Inferior parietal cortex (tissue), 1 donor: ENCODE measurements around the gene ABL1.

ENCODE experiments used
- DNase-seq: peaks from one replicate; pipeline ENCODE4 v3.0.0-alpha.2; 2016; ENCODE audit errors: extremely low spot score

The ABL1 gene

DNA sequence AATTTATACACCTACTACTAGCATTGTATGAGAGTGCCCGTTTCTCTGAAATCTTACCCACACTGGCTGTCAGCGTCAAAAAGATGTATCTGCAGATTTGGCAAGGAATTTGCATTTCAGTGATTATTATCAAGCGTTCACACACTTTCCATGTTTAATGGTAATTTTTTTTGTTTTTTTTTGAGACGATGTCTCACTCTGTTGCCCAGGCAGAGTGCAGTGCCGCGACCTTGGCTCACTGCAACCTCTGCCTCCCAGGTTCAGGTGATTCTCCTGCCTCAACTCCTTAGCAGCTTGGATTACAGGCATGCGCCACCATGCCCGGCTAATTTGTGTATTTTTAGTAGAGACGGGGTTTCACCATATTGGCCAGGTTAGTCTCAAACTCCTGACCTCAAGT is 14.3 kb downstream of the ABL1 start:
- DNase-seq = no peak

GRCh38 chr9:130852801-130853200 is 17.7 kb downstream of the ABL1 start:
- no peak for DNase-seq

- no peak for DNase-seq
Observed at GRCh38 chr9:130854092-130854491, 19.0 kb downstream of the ABL1 start.

GRCh38 chr9:130854835-130855234 is 19.8 kb downstream of the ABL1 start:
- DNase-seq = no peak

DNA sequence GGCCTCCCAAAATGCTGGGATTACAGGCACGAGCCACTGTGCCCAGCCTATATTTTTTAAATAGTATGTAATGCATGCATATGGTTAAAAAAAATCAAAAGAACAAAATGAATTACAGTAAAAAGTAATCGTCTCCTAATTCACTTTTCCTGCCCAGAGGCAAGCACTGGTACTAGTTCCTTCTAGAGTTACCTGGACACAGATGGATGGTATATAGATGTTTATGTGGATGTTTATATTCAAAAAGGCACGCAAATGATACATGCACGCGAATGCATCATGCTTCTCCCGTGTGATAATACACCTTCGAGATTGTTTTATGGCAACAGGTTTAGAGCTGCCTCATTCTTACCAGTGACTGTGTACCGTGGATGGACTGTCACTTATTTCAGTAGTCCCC is 21.4 kb downstream of the ABL1 start:
- DNase-seq = no peak

DNA sequence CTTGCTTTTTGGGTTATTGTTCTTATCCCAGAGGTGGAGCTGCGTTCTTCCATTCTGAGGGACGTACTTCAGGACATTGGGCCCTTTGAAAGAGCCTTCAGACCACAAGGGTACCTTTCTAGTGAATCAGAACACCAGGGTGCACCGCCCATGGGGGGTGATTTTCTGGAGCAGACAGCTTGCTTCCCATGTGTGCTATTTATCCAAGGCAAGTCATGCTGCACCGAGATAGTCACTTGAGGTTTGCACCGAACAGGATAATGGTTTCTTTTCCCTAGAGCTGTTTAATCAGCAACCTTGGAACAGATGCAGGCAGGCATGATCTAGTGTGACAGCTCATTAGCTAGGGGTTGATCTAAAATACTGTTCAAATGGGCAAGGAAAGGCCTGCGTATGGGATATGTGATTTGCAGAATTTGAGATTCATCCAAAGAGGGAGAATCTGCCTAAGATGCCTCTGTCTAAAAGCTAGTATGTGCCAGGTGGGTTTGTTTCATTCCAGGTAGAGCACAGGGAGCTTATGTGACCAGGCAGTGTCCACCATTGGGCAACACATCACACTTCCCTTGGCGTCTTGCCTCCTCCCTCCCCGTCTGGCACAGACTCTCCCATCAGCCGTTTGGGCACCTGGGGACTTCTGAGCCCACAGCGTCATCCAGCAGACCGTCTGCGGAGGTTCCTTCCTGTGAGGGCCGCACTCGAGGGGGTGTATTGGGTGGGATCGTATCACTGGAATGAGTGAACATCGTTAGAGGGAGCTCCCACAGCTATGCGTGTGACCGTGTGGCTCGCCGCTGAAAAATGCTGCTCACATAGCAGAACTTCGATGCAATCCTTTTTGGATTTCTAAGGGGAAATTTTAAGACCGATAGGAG is 23.0 kb downstream of the ABL1 start:
- no peak for DNase-seq

DNA sequence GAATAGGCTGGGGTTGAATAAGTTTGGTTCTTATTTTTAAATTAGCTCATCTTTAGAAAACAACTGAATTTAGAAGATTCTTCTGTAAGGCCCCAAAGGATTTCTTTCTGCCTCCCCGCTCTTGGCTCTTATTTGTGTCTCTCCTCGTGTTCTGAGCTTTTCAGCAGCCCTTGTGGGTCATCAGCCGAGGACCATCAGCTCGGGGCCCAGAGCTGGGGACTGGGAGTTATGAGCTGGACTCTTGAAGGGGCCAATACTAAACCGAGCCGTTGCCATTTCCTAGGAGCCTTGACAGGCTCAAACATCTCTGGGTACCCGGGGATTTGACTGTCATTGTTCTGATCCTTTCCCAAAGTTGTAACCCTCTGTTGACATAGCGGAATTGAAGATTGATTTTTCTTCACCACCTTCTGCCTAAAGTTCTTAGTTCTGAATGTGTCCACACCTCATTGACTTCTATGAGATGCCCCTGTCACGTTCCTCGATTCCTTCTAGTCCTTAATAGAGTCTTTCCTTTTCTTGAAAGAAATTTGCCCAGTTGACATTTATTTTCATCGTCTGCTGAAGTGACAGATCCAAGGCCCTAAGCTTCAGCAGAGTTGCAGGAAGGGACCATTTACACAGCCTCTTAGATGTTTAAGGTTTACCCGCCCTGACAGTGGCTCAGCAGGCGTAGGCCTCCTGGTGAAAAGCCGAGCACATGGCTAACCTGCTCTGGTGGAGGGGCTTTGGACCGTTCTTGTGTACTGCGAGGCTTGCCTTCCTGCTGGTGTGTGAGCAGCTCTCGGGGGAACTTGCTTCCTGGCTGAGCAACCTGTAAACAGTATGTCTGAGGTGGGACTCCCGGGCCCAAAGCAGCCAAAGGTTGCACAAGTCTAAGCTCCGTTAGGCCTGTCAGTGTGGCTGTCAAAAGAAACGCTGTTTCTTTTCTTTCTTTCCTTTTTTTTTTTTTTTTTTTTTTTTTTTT is 24.0 kb downstream of the ABL1 start:
- no peak for DNase-seq

DNA sequence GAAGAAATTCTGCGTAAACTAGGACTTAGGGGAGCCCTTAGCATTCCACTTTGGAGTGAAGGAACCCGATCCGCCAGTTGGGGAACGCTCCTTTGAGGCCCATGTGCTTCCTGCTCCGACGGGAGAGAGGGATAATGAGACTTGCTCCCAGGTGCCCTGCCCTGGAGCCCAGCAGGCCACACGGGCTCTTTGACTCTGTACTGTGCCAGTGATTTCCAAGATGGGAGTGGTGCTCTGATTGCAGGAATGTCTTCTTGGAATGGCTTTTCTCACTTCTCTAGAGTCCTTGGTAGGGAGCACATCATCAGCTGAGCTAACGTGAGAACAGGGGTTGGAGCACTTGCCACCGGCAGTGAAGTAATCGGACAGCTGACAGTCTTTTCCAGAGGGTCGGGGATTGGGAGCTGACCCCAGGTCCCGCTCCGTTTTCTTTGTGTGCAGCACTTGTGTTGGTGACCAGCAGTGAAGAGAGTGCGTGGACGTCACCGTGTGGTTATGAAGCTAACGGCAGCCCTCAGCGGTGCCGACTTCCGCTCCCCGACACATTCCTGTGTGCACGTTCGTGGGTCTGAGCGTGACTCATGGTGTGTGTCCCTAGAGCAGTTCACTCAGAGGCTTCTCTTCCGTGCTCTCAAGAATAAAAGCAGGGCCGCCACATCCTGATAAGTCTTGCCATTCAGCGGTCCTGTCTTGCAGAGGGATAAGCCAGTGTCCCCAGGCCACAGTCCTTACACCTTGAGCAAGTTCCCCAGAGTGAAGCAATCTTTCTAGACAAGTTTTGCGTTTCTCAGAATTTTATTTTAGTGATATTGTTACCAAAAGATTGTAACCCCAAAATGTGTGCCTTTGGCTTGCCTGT is 25.6 kb downstream of the ABL1 start:
- DNase-seq = peak; percentile 48

DNA sequence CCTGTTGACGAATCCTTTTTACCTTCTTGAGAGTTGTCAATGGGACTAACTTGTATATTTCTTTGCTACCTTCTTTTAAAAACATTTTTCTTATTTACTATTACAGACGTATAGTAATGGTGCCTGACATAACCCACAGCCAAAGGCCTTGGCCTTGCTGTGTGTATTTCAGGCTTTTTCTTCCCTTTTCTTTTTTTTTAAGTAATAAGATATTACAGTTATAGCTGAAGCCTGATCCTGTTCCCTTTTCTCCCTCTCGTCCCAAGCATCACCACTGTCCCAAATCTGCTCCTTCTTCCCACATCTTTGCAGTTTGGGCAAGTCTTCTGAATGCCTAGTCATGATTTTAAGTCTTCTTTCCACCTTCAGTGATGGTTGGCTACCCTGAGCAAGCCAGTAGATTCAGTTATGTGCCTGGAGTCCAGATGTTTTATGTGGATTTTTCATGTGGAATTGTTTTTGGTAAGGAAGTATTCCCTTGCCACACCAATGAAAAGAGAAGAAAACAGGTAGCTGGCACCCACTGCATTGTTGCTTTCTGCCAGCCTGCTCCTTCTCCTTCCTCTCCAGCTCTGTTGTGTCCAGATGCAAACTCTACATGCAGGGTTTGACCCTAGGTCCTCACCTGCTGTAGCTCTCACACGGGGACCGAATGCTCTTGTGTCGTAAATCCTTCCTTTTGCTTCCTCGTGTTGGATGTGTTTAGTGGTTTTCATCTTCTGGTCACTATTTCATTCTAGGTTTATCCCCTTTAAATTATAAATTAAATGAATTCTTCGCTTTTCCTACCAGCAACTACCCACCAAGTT is 26.5 kb downstream of the ABL1 start:
- no peak for DNase-seq

DNA sequence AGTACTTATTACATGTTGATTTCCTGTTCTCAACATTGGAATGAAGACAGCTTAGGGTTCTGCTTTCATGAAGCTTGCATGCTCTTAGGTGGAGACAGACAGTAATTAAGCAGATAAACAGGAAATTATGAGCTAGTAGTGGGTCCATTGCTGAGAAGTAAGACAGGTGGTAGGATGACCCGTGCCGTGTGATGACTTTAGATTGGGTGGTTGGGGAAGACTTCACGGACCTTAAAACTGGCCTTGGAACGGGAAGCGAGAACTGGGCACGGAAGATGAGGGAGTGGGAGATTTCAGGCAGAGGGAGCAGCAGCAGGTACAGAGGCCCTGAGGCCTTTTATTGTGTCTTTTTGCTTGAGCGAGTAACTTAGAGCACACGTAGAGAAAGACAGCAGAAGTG is 27.2 kb downstream of the ABL1 start:
- no peak for DNase-seq

DNA sequence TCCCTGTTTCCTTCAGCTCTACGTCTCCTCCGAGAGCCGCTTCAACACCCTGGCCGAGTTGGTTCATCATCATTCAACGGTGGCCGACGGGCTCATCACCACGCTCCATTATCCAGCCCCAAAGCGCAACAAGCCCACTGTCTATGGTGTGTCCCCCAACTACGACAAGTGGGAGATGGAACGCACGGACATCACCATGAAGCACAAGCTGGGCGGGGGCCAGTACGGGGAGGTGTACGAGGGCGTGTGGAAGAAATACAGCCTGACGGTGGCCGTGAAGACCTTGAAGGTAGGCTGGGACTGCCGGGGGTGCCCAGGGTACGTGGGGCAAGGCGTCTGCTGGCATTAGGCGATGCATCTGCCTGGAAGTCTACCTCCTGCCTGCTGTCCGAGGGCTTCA is 27.7 kb downstream of the ABL1 start:
- no peak for DNase-seq

- no peak for DNase-seq
Observed at GRCh38 chr9:130864541-130864940, 29.5 kb downstream of the ABL1 start.

DNA sequence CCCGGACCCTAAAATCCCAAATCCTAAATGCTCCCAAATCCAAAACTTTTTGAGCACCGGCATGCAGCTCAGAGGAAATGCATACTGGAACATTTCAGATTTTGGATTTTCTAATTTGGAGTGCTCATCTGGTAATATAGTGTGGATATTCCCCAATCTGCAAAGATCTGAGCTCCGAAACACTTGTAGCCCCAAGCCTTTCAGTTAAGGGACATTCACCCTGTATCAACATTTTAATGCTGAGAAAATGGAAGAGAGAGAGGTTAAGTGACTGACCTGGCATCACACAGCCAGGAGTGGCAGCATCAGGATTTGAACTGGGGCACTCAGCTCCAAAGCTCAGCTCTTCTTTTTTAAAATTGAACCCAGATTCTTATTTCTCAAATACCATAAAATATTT is 30.9 kb downstream of the ABL1 start:
- DNase-seq = no peak

DNA sequence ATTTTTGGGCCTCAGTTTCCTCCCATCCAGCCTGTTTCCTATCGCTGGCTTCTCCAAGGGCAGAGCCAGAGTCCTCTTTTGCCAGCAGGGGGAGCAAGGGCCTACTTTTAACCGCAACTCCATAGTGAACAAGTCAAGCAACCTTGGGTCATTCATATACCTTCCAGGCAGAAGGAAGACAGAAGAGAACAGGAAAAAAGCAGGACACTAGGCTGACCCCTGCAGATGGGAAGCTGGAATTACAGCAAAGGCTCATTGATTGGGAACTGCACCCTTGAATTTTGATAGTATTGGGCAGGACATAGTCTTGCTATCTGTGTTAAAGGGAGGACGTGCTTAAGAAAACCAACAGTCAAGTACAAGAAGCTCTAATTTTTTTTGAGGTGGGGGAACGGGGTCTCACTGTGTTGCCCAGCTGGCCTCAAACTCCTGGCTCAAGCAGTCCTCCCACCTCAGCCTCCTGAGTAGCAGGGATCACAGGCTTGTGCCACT is 31.5 kb downstream of the ABL1 start:
- DNase-seq = peak; percentile 94

GRCh38 chr9:130867556-130867955 is 32.5 kb downstream of the ABL1 start:
- no peak for DNase-seq

DNA sequence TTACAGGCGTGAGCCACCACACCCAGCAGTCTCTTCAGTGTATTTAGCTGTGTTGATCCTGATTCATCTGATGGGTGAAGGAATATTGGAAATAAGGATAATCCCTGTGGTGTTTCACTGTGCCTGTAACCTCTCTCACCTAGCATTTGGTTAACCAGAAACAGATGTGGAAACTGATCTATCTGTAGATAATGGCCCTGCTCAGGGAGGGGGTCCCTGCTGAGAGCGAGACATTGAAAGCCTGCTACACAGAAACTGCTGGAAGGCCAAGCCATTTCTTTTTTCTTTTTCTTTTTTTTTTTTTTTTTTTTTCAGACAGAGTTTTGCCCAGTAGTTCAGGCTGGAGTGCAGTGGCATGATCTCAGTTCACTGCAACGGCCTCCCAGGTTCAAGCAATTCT is 33.2 kb downstream of the ABL1 start:
- DNase-seq = no peak

- no peak for DNase-seq
Observed at GRCh38 chr9:130869250-130869649, 34.2 kb downstream of the ABL1 start.

- DNase-seq = no peak
Observed at GRCh38 chr9:130870491-130871381, 35.7 kb downstream of the ABL1 start.

GRCh38 chr9:130871395-130872062 is 36.5 kb downstream of the ABL1 start:
- no peak for DNase-seq
